ENCODE measurements around the gene PAQR6. TPM values are rescaled to one million over a fixed set of nuclear protein-coding genes. Genes with fewer than 3 reads are reported as not detected.

PAQR6 gene
- total and polyA plus RNA-seq, 9 donors, result 0.25 to 1.8 (median 0.73) TPM

GRCh38 chr1:156262461-156263287 lies 14.8 kb upstream of the PAQR6 start:
- Histone ChIP-seq H3K4me1 (ENCODE audit: insufficient read depth) (no peaks in the 10 kb centered on the region), H3K9me3 (no peaks in the 10 kb centered on the region), H3K36me3 (no peaks in the 10 kb centered on the region), H3K27ac (no peak overlapping the region), H3K27me3 (no peaks in the 10 kb centered on the region), H3K4me3 (no peak overlapping the region)
- TF ChIP-seq CTCF (IDR thresholded peaks at IDR 0.05) (no peak), EP300 (IDR thresholded peaks at IDR 0.05) (no peak), POLR2A (IDR thresholded peaks at IDR 0.05) (no peak)
- intact Hi-C loops (cut with DNase I), result no loop called here
- WGBS, 3 donors, result 57 to 64% (median 62%) methylated on average over 9 of the region's 9 CpGs
- no peak for DNase-seq

- no peaks in the 10 kb centered on the region for H3K9me3 ChIP-seq
- WGBS, 3 donors, result 81 to 93% (median 89%) methylated on average over 2 of the region's 2 CpGs
- no peaks in the 10 kb centered on the region for H3K27me3 ChIP-seq
- H3K4me3 ChIP-seq, result no peak overlapping the region
- H3K4me1 ChIP-seq (ENCODE audit: insufficient read depth), result no peaks in the 10 kb centered on the region
- no peak overlapping the region for H3K27ac ChIP-seq
- DNase-seq, result no peak
- no peak for TF ChIP-seq CTCF (IDR thresholded peaks at IDR 0.05)
- no peak for TF ChIP-seq POLR2A (IDR thresholded peaks at IDR 0.05)
- no peak for TF ChIP-seq EP300 (IDR thresholded peaks at IDR 0.05)
- H3K36me3 ChIP-seq, result no peaks in the 10 kb centered on the region
- intact Hi-C loops (cut with DNase I), result no loop called here
Measured at GRCh38 chr1:156260896-156261295, 13.0 kb upstream of the PAQR6 start.

- H3K9me3 ChIP-seq, result no peaks in the 10 kb centered on the region
- no peaks in the 10 kb centered on the region for H3K36me3 ChIP-seq
- no peaks in the 10 kb centered on the region for H3K4me1 ChIP-seq (ENCODE audit: insufficient read depth)
- no peak overlapping the region for H3K27ac ChIP-seq
- TF ChIP-seq POLR2A (IDR thresholded peaks at IDR 0.05) (no peak), CTCF (IDR thresholded peaks at IDR 0.05) (no peak), EP300 (IDR thresholded peaks at IDR 0.05) (no peak)
- no peak overlapping the region for H3K4me3 ChIP-seq
- DNase-seq, result no peak
- no peaks in the 10 kb centered on the region for H3K27me3 ChIP-seq
- intact Hi-C loops (cut with DNase I), result loop anchor here in 1 of 4 donors (2.0 kb wide), 1 partner anchor 13 kb away; no protein-coding TSS in a partner anchor
- 27 to 39% (median 28%) methylated on average over 3 of the region's 3 CpGs for WGBS, 3 donors
Measured at GRCh38 chr1:156259805-156260204, 11.9 kb upstream of the PAQR6 start.

GRCh38 chr1:156258859-156259258 lies 11.0 kb upstream of the PAQR6 start:
- intact Hi-C loops (cut with DNase I), result loop anchor here in 1 of 4 donors (2.0 kb wide), 1 partner anchor 14 kb away; no protein-coding TSS in a partner anchor
- no peak overlapping the region for H3K4me3 ChIP-seq
- no peaks in the 10 kb centered on the region for H3K27me3 ChIP-seq
- no peak for DNase-seq
- H3K36me3 ChIP-seq, result no peaks in the 10 kb centered on the region
- 95 to 96% (median 95%) methylated on average over 8 of the region's 8 CpGs for WGBS, 3 donors
- no peaks in the 10 kb centered on the region for H3K4me1 ChIP-seq (ENCODE audit: insufficient read depth)
- no peak for TF ChIP-seq POLR2A (IDR thresholded peaks at IDR 0.05)
- no peak for TF ChIP-seq EP300 (IDR thresholded peaks at IDR 0.05)
- no peak for TF ChIP-seq CTCF (IDR thresholded peaks at IDR 0.05)
- no peak overlapping the region for H3K27ac ChIP-seq
- H3K9me3 ChIP-seq, result no peaks in the 10 kb centered on the region
